Measurements from ENCODE around the gene GTF3C1.

DNA sequence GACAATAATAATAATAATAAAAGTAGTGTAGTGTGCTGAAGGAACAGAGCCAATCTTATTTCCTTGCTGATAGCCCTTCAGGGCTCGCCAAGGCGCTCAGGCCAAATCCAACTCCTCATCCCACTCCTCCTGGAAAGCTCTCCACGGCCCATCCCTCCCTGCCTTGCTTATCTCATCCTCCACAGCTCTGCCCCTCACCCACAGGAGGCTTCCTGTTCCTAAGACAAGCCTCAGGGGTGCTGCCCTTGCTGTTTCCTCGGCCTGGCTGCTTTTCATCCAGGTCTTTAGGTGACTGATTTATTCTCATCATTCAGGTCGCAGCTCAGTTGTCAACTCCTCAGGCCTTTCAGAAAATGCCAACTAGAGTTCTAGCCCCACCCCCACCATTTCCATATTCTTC is 11.2 kb downstream of the GTF3C1 start:
- TF ChIP-seq ZNF274 (IDR thresholded peaks at IDR 0.05; ENCODE audit: low read depth, low read length): no peak
- no peak for TF ChIP-seq YY1 (IDR thresholded peaks at IDR 0.05; ENCODE audit: insufficient read depth, insufficient read length)
- no peak for TF ChIP-seq SUZ12 (IDR thresholded peaks at IDR 0.05; ENCODE audit: extremely low read depth, insufficient read depth, insufficient read length)

Data from NT2/D1 (cell line).